GM21423 (cell line): ENCODE results near the gene CTSL.
"Not testable (repeated sequence)": the region's sequence is repeated elsewhere in the genome, so short reads cannot be mapped to it uniquely, and the experiment has no call there.

Source experiments
- ATAC-seq: cut with Tn5 transposase; IDR thresholded peaks from one replicate; pipeline ENCODE4 v1.9.1; 2021; ENCODE audit warnings: mild to moderate bottlenecking, moderate library complexity; ENCODE audit not compliant: unreplicated experiment

CTSL gene

DNA sequence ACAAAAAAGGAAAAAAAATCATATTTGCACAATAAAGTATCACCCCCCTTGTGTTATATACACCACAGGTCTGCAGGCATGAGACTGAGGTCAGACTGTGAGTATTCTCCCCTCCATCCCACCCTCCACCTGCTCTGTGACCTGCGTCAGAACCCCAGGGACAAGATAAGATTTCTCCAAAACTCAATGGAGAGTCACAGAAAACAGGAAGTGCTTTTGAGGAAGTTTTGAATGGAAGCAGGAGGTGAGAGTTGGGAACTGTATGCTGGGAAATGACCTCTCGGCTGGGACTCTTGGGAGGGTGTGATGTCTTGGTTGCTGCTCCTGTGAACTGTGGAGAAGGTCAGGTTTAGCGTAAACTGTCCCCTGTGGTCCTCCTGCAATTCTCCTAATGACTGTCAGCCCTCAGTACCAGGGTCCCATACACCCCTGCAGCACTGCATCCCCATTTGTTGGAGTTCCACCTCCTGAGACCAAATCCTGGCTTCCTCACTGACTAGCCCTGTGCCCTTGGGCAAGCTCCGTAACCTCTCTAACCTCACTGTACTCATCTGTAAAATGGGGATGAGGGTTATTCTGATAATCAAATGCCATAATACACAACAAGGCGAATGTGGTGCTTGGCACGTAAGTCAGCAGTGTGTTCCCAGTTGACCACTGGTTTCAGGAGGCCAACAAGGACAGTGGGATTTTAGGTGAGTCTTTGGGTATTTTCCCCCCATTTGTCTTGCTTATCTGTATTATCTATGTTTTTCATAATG is 6.9 kb upstream of the CTSL start:
- no peak for ATAC-seq

DNA sequence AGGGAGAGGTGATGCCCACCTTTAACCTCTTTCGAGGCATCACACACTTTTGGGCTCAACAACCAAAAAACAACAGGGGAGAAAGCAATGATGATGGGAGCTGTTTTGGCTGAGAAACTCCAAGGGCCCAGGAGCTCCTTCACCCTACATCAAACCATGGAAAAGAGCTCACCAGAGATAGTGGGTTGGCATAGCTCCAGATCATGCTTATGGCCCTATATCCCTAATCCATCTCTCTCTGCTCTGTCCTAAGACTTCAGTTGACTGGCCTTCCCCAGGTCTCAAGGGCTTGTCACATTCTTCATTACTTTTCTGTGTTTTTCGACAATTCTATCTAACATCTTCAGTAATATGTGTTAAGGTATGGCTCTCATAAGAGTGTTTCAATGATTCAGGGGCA is 5.7 kb upstream of the CTSL start:
- ATAC-seq = no peak

- ATAC-seq = no peak
These were observed 3.4 kb upstream of the CTSL start for GRCh38 chr9:87722393-87723088.

DNA sequence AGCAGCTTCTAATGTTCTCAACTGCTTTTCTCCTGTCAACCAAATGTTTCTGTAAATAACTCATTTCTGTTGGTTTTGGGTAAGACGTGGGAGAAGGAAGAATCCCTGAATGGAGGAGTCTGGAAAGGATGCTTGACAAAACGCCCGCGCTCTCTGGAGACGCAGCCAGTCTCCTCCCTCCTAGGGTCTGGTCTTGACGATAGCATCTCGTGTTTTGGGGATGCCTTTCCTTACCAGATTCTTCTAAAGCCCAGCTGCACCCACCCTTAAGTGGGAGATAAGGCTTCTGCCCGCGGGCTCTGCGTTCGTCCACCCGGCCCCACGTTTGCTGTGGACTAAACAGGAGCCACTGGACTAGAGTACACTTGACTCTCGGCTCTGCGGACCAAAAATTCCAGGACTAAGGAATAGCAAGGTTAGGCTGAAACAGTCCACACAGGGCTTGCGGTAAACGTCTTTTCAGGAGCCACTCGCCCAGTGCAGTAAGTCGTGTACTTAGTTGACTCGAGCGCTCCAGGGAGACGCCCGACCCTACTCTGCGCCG is 491 bp upstream of the CTSL start:
- no peak for ATAC-seq

- no peak for ATAC-seq
These were observed 3.3 kb downstream of the CTSL start for GRCh38 chr9:87729246-87729645.

- no peak for ATAC-seq
These were observed 5.4 kb downstream of the CTSL start for GRCh38 chr9:87731321-87731720.

- no peak for ATAC-seq
These were observed 6.4 kb downstream of the CTSL start for GRCh38 chr9:87732344-87732743.

- ATAC-seq = no peak
These were observed 6.8 kb downstream of the CTSL start for GRCh38 chr9:87732756-87733155.

GRCh38 chr9:87733273-87734052 is 7.5 kb downstream of the CTSL start:
- no peak for ATAC-seq

DNA sequence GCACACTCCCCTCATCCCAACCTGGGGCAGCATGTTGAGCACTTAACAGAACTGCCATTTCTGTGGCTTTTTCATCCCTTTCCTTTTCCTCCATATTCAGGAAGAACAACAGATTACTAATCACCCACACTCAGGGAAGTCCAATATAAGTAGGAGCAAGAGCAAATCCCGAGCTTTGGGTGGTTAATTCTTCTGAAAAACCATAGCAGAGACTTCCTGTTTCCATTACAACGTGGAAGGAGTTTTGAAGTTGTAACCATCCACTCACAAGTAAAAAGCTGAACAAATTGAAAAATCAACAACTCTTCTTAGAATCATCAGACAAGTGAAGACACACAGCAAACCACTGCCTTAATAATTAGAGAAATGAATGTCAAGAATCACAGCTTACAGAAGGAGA is 8.2 kb downstream of the CTSL start:
- ATAC-seq = no peak

DNA sequence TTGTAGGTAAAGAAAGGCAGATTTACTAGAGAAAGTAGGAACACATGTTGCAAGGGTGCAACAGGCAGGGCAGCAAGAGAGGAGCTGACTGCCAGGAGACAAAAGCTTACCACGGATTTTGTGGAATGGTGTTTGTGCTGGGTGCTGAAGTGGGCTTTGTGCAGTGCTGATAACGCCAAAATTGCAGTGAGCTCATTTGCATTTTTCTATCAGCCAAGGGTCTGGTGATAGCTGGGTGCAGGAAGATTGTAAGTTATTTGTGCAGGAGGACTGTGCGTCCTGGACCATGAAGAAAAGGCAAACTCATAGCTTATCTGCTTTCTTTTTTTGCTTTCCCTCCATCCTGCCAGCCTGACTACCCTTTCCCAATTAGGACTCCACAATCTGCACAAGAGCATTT is 13.6 kb downstream of the CTSL start:
- no peak for ATAC-seq

- no peak for ATAC-seq
These were observed 14.3 kb downstream of the CTSL start for GRCh38 chr9:87740209-87740608.

DNA sequence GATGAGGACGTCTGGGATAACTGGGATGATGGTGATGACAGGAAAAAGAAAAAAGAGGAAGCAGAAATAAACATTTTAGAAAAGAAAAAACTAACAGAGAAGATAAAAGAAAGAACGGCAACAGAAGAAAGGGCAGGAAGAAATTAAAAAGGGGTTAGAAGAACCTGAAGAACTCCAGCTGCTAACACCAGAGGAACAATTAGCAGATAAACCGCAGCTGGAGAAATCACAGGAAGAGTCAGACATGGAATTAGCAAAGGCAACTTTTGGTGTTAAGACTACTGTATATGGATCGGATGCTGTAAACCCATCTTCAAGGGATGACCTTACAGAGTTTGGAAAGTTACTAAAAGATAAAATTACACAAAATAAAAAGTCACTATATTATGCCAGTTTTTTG is 15.4 kb downstream of the CTSL start:
- no peak for ATAC-seq

- ATAC-seq = no peak
These were observed 16.0 kb downstream of the CTSL start for GRCh38 chr9:87741891-87742290.

DNA sequence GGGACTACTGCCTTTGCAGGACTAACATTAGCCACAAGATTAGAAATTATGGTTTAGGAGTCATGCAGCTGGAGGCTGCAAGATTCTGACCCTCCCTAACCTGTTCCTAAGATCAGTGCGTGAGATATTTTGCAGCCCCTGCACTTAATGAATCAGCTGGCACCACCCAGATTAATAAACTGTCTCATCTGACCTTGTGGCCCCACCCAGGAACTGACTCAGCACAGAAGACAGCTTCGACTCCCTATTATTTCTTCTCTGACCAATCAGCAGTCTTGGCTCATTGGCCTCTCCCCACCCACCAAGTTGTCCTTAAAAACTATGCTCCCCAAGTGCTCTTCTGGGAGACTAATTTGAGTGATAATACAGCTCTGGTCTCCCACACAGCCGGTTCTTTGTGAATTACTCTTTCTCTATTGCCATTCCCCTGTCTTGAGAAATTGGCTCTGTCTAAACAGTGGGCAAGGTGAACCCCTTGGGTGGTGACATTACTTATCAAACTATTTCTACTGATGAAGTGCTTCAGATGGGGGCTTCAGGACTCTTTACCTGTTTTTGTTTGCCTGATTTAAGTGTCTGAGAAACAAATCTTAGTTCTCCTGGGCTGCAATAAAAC is 17.0 kb downstream of the CTSL start:
- ATAC-seq = no peak

GRCh38 chr9:87744247-87744646 is 18.3 kb downstream of the CTSL start:
- ATAC-seq = not testable (repeated sequence)

- no peak for ATAC-seq
These were observed 20.3 kb downstream of the CTSL start for GRCh38 chr9:87746186-87746585.

- no peak for ATAC-seq
These were observed 23.0 kb downstream of the CTSL start for GRCh38 chr9:87748881-87749280.

DNA sequence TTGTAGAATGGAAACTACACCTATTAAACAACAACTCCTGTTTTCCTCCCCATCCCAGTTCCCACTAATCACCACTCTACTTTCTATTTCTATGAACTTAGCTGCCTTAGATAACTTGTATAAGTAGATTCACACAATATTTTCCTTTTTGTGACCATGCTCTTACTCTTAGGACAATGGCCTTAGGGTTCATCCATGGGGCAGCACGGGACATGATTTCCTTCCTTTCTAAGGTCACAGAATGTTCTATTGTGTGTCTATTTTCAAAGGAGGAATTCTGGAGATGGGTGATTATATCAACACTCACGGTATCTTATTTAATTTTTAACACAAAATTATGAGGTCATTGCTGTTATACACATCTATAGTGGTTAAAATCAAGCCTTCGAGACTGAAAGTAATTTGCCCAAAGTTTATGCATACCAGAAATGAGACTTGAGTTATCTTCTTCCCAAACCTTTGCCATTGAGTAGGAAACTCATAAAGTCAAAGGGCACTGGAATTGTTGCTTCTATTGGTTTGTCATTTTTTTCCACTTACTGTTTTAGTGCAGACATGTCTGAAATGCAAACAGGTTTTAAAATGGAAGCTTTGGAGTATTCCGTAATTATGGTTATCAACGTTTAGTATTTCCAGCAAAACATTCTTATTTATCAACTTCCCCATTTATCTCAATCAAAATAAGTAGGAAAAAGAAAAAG is 23.6 kb downstream of the CTSL start:
- ATAC-seq = no peak

DNA sequence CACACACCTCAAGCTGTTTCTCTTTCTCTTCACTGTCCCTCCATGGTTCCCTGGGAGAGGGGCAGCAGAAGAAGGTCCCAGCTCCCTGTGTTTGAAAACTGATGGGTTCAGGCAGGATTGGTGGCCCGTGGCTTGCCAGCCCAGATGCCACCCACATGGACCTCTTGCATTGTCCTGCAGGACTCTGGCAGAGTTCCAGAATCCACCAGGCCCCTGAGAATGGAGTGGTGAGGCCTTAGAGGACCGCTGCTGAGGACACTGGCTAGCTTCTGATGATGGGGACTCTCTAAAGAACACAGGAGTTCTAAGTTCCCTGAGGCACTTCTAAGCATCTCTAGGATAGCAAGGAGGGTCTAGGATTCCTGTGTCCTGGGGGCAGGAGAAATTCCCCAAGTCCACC is 24.8 kb downstream of the CTSL start:
- no peak for ATAC-seq

GRCh38 chr9:87751423-87751822 is 25.5 kb downstream of the CTSL start:
- ATAC-seq = no peak
